Measurements from ENCODE around the gene CRTC3.
"Not testable (repeated sequence)": the region's sequence is repeated elsewhere in the genome, so short reads cannot be mapped to it uniquely, and the experiment has no call there.

The CRTC3 gene

DNA sequence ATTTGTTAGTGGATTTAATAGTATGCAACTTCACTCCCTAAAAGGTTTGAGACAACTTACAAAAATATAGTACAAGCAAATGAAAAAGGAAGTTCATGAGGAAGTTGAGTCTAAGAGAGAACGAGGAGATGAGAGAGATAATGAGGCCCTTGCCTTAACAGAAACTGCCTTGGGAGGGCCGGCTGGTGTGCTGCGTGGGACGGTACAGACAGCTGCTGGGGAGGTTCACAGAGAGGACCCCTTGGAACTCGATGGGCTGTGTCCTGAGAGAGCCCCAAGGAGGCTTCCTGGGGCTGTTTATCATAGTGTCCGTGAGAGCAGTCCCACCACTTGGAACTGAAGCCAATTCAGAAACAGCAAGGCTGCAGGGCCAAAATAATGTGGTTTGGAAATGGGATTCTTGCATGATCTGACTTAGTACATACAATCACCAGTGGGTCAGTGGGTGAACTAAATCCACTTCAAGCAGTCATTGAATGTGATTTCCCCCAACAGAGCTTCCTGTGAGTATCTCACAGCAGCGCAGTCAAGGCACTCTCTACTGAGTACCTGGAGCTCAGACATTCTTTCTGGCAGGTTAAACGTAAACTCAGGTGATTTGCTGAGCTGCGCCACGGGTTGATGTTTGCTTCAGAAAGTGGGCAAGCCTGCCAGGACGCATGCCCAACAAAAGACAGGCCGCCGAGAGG lies 90.8 kb downstream of the CRTC3 start:
- no peak for DNase-seq (ENCODE audit: low read depth, low spot score)

DNA sequence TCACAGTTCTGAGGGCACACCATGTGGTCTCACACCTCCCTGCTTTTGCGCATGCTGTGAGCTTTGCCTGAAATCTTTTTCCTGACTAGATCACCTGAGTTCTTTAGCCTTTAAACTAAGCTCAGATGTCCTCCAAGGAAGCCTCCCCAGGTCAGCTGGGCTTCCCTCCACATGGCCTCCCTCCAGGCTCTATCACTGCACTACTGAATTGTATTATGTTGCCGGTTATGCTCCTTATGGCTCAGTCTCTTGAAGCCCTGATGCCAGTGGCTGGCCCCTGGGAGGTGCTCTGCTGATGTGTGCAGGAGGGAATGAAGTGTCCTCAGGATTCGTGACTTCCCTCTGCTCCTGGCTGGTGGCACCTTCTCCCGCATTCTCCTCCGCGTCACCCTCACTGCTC lies 94.1 kb downstream of the CRTC3 start:
- no peak for DNase-seq (ENCODE audit: low read depth, low spot score)

DNA sequence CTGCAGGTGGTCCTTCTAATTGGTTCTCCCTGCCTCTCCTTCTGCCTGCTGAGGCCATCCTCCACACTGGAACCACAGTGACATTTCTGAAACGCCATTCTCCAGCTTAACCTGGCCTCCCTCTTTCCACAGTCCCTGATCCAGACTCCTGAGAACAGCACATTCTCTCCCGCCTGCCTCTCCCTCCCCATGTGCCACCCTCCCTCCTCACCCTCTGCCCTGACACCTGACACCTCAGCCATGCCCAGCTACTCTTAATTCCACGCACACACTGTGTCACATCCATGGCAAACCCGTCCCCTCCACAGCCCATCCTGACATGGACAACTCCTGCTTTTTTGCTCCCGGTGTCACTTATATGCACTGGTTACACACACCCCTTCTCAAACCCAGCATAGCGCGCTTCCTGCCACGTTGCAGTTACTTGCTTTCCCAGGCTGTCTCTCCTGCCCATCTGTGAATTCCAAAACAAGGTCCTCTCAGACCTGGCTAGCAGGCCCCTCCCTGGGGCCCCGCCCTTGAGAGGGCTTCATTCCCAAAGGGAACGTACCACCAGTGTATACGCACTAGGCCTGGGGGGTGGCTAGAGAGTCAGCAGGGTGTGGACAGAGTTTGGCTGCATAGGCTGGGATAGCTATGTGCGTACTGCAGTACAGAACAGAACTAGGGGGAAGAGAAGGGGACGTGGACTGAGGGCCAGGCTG lies 94.7 kb downstream of the CRTC3 start:
- DNase-seq (ENCODE audit: low read depth, low spot score), result no peak

DNA sequence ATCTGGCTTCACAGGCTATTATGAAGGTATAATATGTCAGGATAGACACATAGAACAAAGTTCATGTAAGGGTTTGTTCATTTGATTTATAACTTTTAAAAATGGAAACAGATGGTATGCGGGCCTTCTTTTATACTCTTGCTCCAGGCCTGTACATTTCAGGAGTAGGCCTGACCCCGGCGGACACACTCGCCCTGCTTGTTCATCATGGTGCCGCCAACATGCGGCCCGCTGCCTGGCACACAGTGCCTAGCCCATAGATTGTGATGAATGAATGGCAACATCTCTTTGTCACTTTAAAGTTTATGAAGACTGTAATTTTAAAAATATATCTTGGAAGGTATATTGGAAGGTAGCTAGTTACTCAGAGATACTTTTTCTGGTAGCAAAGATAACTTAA lies 95.3 kb downstream of the CRTC3 start:
- DNase-seq (ENCODE audit: low read depth, low spot score), result no peak

DNA sequence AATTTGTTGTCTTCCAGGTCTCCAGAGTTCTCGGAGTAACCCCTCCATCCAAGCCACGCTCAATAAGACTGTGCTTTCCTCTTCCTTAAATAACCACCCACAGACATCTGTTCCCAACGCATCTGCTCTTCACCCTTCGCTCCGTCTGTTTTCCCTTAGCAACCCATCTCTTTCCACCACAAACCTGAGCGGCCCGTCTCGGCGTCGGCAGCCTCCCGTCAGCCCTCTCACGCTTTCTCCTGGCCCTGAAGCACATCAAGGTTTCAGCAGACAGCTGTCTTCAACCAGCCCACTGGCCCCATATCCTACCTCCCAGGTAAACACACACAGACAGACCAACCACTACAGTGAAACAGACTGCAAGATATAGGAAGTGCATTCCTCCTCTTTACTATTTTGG lies 99.5 kb downstream of the CRTC3 start:
- DNase-seq (ENCODE audit: low read depth, low spot score), result no peak

DNA sequence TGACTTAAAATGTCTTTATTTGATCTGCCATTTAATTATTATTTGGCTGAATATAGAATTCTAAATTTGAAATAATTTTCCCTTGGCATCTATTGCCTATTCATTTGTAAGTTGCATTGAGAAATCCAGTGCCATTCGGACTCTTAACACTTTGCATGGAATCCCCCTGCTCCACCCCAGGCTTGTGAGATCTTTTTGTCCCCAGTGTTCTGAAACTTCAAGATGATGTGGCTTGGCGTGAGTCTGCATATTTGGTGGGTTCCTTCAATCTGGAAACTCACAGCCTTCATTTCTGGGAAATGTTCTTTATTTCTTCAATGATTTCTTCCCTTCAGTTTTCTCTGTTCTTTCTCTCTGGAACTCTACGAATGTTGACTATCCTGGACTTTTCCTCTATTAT lies 103.6 kb downstream of the CRTC3 start:
- DNase-seq (ENCODE audit: low read depth, low spot score), result no peak

DNA sequence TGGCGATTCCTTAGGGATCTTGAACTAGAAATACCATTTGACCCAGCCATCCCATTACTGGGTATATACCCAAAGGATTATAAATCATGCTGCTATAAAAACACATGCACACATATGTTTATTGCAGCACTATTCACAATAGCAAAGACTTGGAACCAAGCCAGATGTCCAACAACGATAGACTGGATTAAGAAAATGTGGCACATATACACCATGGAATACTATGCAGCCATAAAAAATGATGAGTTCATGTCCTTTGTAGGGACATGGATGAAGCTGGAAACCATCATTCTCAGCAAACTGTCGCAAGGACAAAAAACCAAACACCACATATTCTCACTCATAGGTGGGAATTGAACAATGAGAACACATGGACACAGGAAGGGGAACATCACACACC lies 107.3 kb downstream of the CRTC3 start:
- not testable (repeated sequence) for DNase-seq (ENCODE audit: low read depth, low spot score)

DNA sequence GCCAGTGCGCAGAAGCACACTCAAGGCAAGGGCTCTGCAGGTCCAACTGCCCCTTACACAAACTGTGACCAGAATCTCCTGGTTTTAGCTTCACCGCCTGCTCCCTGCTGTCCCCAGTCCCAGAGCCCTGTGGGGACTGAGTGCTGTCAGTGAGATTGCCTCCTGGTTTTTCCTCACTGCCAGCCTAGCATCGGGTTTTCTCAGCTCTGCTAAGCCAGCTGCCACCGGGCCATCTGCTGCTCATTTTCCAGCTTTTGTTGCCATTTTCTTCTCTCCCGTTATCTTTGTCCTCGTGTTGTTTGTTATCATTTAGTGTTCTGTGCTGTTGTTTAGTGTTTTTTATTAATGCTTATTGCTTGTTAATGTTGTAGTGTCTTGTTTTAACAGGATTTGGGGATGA lies 108.0 kb downstream of the CRTC3 start:
- DNase-seq (ENCODE audit: low read depth, low spot score), result no peak

DNA sequence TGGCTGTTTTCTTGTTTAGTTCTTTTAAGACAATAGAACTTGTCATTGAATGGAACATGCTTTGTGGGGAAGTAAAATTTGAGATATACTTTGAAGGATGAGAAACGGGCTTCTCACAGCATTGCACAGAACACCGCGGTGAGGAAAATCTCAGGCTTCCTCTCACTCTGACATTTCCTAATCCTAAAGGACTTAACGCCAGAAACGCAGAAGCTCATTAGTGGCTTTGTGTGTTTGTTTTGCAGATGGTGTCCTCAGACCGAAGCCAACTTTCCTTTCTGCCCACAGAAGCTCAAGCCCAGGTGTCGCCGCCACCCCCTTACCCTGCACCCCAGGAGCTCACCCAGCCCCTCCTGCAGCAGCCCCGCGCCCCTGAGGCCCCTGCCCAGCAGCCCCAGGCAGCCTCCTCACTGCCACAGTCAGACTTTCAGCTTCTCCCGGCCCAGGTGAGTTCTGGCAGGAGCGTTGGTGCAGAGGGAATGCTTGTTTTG lies 108.5 kb downstream of the CRTC3 start:
- DNase-seq (ENCODE audit: low read depth, low spot score), result no peak

DNA sequence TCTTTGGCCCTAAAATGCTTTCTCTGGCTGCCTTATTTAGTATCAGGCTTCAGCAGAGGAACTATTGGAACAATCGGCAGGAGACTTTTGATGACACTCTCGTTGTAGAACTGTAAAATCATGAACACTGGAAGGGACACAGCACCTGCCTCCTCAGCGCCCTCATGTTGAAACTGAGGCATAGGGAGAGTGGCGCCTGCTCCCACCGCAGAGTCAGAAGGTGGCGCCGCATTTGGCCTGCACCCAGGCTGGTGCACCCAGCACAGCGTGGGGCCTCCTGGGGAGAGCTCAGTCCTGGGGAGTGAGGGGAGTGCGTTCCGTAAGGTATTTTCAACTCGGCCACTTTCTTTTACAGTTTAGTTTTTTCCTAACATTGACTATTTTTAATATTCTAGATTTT lies 109.2 kb downstream of the CRTC3 start:
- no peak for DNase-seq (ENCODE audit: low read depth, low spot score)

DNA sequence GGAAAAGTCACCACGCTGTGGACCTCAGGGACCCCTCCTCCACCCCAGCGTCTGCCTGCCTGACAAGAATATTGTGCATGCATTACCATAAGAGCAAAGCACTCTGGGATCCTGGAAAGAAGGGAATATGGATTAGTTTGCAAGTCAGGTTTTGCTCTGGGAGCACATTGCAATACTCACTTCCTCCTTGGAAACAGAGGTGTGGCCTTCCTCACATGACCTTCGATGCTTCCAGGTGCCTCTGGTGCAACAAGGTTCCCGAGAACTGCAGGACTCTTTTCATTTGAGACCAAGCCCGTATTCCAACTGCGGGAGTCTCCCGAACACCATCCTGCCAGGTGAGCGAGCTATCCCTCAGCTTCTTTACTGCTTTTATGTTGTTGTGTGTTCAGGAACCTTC lies 111.1 kb downstream of the CRTC3 start:
- no peak for DNase-seq (ENCODE audit: low read depth, low spot score)

DNA sequence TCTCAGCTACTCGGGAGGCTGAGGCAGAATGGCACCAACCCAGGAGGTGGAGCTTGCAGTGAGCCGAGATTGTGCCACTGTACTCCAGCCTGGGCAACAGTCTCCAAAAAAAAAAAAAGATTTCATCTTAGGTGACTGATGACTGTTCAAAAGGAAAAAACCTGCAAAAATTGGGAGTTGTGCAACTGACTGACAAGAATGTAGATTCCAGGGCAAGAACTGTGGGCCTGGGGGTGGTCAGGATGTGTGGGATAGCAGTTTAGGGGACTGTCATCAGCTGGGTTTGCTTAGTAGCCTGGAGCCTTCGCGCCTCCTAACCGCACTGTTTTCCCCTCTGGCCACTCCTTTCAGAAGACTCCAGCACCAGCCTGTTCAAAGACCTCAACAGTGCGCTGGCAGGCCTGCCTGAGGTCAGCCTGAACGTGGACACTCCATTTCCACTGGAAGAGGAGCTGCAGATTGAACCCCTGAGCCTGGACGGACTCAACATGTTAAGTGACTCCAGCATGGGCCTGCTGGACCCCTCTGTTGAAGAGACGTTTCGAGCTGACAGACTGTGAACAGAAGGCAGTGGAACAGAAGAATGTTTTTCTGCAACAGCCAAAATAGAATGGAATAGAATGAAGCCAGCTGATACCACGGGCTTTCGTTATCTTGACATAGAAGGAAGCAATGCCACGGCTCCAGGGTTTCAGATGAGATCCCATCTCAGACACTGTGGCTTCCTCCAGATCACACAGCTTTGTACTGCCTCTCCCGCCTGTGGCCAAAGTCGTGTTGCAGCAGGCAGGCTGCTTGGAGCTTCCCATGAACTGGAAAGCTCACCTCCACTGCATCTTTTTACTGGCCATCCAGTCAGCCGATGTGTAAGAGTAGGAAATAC lies 112.1 kb downstream of the CRTC3 start:
- DNase-seq (ENCODE audit: low read depth, low spot score), result no peak

DNA sequence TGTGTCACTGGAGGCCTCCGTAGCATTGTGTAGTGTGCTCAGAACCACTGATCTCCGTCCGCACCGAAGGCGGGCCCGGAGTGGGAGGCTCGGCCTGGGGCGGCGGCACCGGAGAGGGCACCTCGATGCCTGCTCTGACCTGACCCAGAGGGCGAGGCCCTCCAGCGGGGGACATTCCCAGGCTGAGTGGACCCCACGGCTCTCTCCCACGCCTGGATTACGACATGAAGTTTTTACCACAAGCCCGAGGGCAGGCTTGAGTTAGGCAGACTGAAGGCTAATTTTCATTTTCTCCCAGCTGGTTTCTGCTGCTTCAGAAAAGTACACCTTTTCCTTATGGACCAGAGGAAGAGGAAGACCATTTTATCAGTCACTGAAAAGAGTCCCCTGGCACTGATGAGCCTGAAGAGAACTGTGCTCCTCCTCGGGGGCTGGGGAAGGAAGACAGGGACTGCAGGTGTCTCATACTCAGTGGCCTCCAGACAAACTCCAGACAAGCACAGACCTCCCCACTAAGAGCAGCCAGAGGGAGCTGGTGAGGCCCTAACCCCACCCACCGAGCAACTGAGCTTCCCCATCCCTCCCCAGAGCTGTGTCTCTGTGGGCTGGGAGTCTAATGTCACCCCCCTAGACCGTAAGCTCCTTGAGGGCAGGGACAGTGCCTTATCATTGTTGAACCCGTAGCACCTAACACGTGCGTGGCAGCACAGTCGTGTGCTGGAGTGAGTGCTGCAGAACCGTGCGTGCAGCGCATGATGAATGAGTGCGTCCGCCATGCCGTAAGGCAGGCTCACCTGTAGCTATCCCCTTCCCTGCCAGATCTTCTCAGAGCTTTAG lies 113.0 kb downstream of the CRTC3 start:
- no peak for DNase-seq (ENCODE audit: low read depth, low spot score)

DNA sequence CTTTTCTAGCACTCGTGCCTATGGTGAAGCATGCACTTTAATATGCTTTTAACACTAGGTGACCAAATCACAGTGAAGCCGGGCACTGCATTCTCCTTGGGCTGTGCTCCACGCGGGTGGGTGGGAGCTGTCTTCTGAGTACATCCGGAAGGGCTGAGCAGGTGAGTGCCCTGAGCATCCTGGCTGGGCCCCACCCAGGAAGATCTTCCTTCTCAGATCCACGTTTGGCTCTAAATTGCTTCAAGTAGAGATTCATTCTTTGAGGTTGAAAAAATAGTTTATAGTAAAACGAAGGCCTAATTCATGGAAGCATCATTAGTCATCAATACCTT lies 113.5 kb downstream of the CRTC3 start:
- no peak for DNase-seq (ENCODE audit: low read depth, low spot score)

DNA sequence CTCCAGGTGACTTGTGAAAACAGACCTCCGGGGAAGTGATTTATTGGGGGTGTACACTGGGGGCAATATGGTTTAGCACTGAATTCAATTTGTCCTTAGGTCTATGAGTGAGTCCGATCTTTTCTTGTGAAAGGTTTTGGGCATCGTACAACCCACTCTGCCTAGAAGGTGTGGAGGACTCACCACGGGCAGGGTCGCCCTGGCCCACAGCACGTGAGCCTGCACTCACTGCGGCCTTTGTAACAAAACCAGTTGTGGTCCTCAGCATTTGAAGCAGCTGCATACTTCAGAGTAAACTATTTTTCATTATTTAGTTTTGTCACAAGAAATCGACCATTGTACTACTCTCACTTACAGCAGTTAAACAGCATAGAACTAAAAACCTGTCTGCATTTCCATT lies 114.8 kb downstream of the CRTC3 start:
- no peak for DNase-seq (ENCODE audit: low read depth, low spot score)

DNA sequence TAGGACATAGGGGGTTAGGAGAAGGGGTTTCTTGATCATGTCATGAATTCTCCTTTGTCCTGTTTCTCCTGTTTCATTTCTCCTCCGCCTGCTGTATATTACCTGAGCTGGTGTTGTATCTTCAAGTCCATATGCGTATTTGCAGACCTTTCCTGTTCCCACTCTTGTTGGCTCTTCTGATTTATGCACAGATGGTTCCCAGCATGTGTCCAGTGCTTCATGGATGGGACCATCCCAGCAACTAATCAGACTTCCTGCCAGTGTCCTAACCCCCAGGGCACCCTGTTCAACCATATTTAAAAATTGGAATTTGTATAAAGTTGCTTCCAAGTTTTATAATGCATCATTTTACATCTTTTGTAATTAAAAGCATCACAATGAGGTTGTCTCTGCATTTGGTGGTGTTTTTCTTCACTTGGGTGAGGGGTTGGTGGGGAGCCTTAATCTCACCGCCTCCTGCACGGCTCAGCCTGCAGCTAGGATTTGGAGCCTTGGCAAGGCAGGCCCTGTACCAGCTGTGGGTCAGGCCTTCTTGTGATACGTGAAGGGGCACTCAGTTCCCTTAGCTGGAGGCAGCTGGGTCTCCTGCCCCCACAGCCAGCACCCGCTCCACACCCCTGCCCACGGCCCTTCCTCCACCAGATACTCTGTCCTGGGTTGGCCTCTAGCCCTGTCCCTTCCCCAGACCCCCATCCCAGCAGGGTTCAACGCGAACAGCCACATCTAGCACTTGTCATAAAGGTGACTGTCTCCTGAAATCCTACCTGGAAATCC lies 115.4 kb downstream of the CRTC3 start:
- no peak for DNase-seq (ENCODE audit: low read depth, low spot score)

DNA sequence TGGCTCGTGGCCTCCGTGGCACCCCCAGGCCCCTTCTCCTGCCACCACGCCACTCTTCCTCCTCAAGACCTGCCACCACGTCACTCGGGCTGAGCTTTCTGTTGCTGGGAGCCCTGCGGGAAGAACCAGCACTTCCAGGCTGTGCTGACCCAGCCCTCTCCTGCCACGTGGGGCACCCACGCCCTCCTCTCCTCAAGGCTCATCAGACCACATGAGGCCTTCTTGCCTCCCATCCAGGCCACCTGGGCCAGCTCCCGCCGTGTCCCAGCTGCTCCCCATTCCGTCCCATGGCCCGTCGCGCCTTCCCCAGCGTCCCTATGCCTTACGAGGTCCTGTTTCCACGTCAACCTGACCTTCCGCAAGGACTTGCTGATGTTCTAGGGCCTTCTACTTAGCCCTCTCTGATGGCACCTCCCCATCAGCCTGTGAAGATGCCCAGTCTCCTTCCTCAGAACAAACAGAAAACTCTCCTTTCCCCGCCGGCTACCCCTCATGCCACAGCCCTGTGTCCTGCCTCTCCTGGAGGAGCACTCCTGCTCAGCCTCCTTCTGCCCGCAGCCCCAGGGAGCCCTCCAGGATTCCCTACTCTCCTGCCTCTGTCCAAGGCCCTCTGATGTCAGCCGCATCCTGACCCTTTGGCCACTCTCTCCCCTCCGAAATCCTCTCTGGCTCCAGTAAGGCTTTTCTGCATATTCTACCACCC lies 116.3 kb downstream of the CRTC3 start:
- no peak for DNase-seq (ENCODE audit: low read depth, low spot score)

DNA sequence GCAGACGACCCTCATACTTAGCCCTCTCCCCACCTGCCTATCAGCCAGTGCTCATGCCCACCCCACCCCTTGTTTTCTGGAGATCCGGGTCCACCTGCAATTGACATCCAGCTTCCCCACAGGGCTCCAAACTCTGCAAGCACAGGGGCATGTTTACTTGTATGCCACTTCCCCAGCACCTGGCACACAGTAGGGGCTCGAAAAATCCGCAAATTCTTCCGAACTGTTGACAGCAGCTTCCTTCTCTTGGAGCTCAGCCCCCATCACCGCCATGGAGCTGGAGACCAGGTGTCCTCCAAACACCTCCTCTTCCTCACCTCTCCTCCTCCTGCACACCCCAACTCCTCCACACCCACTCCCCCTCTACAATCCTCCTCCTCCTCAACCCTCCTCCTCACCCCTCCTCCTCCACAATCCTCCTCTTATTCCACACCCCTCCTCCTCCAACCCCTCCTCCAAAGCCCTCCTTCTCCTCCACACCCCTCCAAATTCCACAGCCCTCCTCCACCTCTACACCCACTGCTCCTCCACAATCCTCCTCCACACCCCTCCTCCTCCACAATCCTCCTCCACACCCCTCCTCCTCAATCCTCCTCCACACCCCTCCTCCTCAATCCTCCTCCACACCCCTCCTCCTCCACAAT lies 117.1 kb downstream of the CRTC3 start:
- DNase-seq (ENCODE audit: low read depth, low spot score), result no peak

DNA sequence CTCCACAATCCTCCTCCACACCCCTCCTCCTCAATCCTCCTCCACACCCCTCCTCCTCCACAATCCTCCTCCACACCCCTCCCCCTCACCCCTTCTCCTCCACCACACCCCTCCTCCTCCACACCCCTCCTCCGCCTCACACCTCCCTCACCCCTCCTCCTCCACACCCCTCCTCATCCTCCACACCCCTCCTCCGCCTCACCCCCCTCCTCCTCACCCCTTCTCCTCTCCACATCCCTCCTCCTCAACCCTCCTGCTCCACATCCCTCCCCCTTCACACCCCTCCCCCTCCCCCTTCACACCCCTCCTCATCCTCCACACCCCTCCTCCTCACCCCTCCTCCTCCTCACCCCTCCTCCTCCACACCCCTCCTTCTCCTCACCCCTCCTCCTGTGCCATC lies 117.6 kb downstream of the CRTC3 start:
- no peak for DNase-seq (ENCODE audit: low read depth, low spot score)

All from iPS DF 19.7 (cell line).